Transverse colon (tissue), 3 donors: ENCODE results near the gene AP5S1.

Experiments used
- EP300 ChIP-seq: sonication (generic); formaldehyde crosslinking; IDR thresholded peaks from one replicate; pipeline ENCODE4 v1.6.1; 2017; ENCODE audit warnings: antibody characterized with exemption, low read depth
- POLR2A ChIP-seq: fragments of 450-650 bp; IDR thresholded peaks from one replicate; pipeline ENCODE4 v1.6.1; 2016; ENCODE audit warnings: antibody characterized with exemption, mild to moderate bottlenecking, moderate library complexity
- TF ChIP-seq, protein P1 (sequence below), 5 experiments: fragments of 200-600 bp in 3 of 5; fragments of 450-650 bp in 2 of 5; sonication (generic) in 3 of 5; IDR thresholded peaks; 1 replicate in 2 of 5; 2 replicates in 3 of 5; pipeline ENCODE4 v1.5.1; 2016 to 2017; ENCODE audit warnings: antibody characterized with exemption in 5 of 5, inconsistent platforms in 3 of 5, mild to moderate bottlenecking in 2 of 5, moderate library complexity in 1 of 5

GRCh38 chr20:3854462-3854871 is 34.1 kb downstream of the AP5S1 start:
- TF ChIP-seq POLR2A (no peak), EP300 (no peak)
- TF ChIP-seq, protein P1, sequence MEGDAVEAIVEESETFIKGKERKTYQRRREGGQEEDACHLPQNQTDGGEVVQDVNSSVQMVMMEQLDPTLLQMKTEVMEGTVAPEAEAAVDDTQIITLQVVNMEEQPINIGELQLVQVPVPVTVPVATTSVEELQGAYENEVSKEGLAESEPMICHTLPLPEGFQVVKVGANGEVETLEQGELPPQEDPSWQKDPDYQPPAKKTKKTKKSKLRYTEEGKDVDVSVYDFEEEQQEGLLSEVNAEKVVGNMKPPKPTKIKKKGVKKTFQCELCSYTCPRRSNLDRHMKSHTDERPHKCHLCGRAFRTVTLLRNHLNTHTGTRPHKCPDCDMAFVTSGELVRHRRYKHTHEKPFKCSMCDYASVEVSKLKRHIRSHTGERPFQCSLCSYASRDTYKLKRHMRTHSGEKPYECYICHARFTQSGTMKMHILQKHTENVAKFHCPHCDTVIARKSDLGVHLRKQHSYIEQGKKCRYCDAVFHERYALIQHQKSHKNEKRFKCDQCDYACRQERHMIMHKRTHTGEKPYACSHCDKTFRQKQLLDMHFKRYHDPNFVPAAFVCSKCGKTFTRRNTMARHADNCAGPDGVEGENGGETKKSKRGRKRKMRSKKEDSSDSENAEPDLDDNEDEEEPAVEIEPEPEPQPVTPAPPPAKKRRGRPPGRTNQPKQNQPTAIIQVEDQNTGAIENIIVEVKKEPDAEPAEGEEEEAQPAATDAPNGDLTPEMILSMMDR (IDR thresholded peaks at IDR 0.05): no peak
